HL-60/S4 (cell line): ENCODE measurements around the gene TGFBI.
"Not testable (repeated sequence)": the region's sequence is repeated elsewhere in the genome, so short reads cannot be mapped to it uniquely, and the experiment has no call there.

ENCODE experiments used
- in situ Hi-C: fragments of 300-500 bp; cut with MboI; formaldehyde crosslinking; loops from 2 replicates; pipeline ENCODE4 v1.14.3; 2022; ENCODE audit warnings: low sequenced_read_pairs

TGFBI gene

DNA sequence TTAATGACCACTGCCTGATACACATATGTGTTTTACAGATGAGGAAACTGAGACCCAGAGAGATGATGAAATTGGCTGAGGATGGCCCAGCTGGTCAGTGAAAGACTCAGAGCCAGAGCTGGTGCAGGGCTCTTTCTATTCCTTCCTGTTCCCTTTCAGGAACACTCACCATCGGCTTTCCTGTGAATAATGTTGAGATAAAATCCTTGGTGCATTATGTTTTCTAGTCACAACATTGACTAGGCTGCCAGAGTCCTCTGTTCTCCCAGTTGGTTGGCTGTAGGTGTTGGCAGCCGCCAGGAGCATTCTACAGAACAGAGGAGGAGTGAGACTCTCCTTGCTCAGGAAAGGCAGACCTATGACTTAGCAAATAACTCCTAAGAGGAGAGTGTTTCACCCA lies 14.8 kb downstream of the TGFBI start:
- in situ Hi-C loops = no loop called here

DNA sequence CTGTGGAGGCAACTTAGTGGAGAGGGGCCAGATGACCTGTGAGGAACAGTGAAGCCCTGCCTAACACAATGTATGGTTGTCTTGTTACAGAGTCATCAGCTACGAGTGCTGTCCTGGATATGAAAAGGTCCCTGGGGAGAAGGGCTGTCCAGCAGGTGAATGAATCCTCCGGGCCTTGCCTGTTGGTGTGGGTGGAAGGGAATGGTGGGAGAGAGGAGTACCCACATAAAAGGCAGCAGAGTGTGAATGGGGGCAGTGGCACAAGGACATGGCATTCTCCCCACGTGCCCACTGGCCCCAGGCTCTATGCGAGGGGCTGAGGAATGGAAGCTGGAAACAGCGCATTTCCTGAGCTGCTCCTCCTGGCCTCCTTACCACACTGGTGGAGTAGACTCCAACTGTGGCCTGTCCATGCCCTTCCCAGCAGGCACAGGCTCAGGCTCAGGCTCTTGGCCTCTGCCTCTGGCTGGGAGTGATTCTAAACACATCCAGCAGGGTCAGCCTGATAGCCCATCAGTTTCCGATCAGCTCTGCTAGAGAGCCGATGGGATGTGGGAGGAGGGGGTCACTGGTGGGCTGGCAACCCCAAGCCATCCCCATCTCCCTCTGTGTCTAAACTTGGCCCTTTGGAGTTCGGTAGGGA lies 15.3 kb downstream of the TGFBI start:
- in situ Hi-C loops = no loop called here

DNA sequence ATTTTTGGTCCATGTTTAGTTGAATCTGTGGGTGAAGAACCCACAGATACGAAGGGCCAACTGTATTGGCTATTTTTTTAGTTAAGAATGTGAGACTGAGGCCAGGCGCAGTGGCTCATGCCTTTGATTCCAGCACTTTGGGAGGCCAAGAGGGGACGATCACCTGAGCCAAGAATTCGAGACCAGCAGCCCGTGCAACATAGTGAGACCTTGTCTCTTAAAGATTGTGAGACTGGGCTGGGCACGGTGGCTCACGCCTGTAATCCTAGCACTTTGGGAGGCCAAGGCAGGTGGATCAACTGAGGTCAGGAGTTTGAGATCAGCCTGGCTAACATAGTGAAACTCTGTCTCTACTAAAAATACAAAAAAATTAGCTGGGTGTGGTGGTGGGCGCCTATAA lies 16.2 kb downstream of the TGFBI start:
- in situ Hi-C loops = not testable (repeated sequence)

DNA sequence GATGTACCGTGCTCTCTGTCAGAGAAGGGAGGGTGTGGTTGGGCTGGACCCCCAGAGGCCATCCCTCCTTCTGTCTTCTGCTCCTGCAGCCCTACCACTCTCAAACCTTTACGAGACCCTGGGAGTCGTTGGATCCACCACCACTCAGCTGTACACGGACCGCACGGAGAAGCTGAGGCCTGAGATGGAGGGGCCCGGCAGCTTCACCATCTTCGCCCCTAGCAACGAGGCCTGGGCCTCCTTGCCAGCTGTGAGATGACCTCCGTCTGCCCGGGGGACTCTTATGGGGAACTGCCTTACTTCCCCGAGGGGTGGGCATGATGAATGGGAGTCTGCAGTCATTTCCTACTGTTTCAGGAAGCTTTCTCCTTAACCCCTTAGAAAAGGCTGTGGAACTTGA lies 17.5 kb downstream of the TGFBI start:
- in situ Hi-C loops = no loop called here

DNA sequence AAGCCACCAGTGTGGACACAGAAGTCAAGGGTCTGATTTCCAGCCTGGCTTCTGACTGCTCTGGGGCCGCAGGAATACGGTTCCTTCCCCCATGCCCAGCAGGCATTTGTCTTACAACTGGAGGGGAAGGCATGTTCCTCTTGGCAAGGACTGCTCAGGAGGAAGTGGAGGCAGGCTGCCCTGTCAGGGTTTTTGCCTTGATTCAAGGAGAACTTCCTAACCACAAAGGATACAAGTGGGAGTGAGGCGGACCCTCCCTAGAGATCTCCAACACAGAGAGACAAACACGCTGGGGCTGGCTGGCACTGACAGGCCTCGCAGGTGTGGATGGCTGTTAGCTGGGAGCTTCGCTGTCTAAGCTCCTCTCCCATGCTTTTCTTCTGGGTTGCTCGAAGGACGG lies 19.1 kb downstream of the TGFBI start:
- in situ Hi-C loops = no loop called here

DNA sequence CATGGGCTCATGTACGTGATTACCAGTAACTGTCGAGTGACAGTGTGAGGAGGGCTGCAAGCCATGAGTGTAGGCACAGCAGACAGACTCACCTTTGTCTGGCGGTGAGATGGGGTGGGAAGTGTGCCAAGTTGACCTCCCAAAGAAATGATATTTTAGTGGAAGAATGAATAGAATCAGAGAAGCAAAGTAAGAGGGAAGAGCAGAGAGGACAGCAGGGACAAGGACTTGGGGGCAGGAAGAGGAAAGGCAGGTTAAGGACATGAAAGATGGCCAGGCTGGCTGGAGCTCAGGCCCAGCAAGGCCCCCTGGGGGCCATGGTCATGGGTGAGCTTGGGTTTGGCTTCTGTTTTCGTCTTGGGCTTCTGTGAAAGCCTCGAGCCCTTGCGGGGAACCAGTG lies 20.2 kb downstream of the TGFBI start:
- in situ Hi-C loops = no loop called here

DNA sequence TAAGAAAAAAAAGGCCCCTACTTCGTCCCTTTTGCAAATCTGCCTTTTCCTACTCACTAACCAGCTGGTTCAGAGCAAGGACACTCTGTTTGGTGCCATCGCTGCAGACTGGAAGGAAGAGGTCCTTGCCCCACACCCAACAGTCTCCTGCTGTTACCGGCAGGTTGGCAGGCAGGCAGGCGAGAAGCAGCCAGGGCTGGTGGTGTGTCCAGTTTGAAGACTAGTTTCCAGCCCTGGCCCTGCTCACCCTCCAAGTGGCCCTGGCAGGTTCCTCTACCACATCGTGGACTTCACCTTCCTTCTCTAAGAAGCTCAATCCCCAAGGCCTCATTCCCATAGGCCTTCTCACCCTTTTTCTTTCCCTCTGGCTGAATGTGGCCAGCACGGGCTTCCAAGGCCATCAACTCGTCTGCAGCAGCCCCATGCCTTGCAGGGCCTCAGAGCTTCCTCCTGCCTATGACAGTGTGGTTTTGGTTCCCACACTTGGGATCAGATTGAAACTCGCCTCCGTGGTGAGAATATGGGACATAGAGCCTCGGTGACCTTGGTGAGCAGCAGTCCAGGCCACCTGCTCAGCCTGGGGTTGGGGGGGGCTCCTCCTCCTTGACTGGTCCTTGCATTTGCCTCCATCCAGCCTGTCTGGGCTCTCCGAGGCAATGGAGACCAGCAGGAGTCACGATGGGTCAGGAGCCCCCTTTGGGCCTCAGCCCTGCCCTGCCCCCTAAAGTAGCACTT lies 22.9 kb downstream of the TGFBI start:
- in situ Hi-C loops = no loop called here

DNA sequence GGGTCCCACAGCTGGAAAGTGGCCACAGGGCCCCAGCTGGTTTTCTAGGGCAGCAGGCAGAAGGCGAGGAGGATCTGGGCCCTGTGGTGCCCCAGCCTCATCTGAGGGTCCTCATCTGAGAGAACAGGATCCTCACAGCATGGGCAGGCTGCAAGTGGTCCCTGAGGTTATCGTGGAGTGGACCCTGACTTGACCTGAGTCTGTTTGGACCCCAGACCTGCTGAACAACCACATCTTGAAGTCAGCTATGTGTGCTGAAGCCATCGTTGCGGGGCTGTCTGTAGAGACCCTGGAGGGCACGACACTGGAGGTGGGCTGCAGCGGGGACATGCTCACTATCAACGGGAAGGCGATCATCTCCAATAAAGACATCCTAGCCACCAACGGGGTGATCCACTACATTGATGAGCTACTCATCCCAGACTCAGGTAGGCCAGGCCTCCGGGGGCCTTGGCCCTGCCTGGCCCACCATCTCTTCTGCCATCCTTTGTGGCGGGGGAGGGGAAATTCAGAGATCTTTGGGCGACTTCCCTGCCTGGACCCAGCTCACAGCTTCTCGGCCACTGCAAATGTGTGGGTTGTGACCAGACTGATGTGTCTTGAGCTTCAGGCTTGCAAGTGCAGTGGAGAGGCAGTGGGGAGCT lies 24.0 kb downstream of the TGFBI start:
- in situ Hi-C loops = no loop called here

DNA sequence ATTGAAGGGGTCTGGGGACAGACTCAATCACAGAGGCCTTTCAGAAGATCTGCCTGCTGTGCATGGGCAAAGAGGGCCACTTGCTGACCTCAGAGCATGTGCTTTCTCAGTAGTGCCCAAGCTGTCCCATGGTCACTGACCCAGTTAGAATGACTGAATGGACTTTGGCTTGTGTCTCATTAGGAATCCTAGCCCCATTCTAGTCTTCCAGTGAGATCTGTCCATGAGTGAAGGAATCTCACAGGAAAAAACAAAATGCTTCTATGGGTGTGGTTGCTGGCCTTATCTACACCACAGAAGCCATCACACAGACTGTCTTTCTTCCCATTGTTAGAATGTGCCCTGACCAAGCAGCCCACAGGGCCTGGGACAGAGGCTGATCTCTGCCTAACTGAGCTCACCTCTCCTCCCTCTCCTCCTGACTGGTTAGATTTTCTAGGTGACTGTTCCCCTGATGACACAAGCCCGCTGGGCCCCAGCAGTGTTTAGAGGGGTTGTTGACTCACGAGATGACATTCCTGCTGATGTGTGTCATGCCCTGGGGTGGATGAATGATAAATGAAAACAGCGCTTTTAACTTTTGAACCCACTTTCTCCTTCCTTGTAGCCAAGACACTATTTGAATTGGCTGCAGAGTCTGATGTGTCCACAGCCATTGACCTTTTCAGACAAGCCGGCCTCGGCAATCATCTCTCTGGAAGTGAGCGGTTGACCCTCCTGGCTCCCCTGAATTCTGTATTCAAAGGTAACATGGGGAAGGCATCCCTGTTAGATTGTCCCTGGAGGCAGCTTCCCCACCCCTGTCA lies 24.8 kb downstream of the TGFBI start:
- in situ Hi-C loops = no loop called here

DNA sequence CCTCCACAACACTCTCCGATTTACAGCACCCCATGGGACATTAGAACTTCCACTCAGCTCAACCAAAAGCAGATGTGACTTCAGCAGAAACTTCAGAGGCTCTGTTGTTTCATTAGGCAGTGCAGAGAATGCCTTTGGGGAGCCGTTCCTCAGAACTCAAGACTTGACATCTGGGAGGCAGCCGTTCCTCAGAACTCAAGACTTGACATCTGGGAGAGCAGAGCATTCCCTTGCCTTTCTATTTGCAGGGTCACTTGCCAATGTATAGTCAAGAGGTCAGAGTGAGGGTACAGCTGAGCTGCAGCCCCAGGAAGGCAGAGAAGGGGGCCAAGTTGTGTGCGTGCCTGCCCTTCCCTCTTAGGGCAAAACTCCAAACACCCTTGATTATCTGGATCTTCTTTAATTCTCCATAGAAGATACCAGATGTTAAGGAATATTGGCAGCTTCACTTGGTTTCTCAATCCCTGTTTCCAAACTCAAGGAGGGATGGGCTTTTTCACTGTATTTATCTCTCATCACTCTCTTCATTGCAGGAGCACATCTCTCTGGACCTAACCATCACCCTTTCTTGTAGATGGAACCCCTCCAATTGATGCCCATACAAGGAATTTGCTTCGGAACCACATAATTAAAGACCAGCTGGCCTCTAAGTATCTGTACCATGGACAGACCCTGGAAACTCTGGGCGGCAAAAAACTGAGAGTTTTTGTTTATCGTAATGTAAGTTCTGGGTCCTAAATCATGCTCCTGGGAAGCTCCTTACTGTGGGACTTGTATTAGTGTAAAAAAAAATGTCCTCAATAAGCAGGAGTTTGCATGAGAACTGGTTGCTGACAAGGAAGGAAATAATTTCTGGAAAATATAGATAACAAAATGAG lies 25.6 kb downstream of the TGFBI start:
- in situ Hi-C loops = no loop called here

DNA sequence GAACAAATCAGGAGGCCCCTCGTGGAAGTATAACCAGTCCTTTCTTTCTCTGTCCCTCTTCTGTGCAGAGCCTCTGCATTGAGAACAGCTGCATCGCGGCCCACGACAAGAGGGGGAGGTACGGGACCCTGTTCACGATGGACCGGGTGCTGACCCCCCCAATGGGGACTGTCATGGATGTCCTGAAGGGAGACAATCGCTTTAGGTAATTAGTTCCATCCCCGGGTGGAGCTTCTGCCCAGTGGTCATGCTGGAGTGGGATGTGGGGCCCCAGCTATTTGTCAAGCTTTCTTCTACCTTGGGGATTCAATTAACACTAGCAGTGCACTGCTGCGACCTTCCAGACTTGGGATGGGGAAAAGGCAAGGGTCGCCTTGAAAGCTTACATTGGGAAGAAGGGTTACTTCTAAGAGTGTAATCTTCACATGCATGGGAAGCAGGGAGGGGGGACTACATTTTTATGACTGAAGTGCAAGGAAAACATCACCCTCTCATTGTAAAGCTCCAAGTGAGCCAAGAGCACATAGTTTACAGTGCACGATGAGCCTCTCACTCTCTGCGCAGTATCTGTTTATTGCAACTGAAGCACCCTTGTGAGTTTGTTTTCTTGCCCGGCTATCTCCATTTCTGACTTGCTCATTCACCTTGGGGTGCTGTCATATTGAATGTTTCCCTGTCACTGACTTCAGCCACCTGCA lies 27.0 kb downstream of the TGFBI start:
- in situ Hi-C loops = no loop called here

DNA sequence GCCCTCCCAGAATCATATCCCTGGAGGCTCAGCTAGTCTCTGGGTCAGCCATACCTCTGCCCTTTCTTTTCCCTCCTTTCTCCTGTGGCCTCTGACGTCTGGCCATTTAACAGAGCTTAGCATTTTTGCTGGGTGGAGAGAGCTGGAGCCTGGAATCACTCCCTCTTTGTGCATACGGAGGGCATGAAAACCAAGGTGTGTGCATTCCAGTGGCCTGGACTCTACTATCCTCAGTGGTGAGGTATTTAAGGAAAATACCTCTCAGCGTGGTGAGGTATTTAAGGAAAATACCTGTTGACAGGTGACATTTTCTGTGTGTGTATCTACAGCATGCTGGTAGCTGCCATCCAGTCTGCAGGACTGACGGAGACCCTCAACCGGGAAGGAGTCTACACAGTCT lies 27.5 kb downstream of the TGFBI start:
- in situ Hi-C loops = no loop called here

DNA sequence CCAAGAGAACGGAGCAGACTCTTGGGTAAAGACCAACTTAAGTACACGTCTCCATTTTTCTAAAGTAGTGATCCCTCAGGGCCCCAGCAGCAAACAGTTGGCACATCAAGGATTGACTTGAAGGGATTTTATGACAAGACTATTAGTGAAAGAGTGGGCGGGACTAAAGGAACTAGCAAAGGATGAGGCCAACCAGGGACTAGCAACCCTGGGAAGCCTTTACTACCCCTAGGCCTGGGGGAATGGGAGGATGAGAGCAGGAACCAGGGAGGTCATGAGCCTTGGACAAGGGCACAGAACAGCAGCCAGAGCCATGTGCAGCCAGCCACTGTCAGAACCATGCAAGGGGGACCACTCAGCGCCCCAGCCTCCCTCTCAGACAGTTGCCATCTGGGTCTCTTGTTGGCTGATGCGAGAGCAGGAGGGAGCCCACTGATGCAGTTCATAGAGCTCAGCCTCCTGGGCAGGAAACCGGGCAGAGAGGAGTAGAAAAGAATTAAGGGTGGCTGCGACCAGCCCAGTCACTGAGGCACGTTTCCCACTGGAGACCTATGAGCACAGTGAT lies 28.1 kb downstream of the TGFBI start:
- in situ Hi-C loops = no loop called here

DNA sequence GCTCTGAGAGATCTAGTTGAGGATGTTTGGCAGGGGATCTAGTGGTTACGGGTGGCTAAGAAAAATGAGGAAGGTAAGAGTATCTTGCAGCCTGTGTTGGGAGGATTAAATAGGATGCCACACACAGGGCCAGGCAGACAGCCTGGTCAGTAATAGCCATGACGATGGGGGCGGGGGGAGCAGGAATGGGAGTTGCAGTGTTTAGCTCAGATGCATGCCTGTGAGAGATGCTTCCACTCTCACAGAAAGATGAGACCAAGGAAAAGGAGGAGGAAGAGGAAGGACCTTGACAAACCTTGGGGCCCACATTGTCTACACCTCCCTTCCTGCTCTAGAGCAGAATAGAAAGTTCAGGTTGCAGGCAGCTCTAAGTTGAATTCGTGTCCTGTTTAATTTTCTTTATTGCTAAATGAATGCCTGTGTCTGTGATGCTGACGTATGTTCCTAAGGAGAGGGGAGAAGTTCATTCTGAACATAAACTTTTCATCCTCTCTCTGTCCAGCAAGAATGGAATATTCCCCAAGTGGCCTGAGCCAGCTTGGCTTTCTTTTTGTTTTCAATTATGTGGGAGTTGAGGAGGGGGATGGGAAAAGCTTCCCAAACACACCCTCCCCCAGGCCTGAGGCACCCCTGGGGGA lies 28.7 kb downstream of the TGFBI start:
- in situ Hi-C loops = no loop called here

DNA sequence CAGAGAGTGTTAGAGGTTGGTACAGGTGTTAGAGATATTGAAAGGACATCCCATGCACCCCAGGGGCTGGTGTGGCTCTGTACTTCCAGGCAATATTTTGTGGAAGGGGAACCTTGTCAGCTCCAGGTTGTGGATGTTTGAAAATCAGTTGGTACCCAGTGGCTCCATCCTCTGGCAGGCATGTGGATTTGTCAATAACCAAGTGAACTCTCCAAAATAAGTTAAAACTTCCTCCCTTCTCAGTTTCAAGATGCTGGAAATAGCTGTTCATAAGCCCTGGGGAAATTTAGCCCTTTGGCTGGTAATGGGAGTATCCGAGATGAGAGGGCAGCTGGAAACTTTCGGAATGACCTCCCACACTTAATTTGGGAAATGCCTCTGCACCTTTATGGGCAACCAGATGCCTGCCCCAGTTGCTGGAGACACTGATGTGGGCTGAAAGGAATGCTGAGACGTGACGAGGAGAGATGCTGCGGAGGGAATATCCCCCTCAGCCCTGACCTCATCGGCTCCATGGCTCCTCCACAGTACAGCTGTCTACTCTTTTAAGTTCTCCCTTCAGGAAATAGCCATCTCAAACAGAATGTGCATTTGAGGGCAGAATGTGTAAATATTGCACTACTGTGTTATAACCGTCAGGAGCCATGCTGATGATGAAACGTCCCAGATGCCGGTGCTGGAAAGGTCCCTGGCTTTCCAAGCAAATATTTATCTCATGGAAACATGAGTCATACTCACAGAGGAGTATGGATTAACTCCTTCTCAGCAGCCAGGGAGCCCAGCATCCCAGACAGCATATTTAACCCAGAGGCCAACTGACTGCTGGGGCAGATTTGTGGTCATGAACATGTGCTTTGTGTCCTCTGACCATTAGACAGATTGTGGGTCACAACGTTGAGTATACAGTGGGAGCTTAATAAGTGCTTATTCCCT lies 29.5 kb downstream of the TGFBI start:
- in situ Hi-C loops = no loop called here

DNA sequence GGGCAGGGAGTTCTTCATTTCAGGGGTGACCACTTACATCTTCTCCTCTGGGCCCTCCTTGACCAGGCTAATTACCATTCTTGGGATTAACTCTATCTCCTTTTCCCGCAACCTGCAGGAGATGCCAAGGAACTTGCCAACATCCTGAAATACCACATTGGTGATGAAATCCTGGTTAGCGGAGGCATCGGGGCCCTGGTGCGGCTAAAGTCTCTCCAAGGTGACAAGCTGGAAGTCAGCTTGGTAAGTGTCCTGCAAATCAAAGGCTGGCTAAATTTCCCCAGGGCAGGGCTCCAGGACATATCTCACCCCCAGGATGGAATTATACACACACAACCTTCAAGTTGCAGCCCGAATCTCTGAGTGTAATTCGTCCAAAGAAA lies 30.2 kb downstream of the TGFBI start:
- in situ Hi-C loops = no loop called here

DNA sequence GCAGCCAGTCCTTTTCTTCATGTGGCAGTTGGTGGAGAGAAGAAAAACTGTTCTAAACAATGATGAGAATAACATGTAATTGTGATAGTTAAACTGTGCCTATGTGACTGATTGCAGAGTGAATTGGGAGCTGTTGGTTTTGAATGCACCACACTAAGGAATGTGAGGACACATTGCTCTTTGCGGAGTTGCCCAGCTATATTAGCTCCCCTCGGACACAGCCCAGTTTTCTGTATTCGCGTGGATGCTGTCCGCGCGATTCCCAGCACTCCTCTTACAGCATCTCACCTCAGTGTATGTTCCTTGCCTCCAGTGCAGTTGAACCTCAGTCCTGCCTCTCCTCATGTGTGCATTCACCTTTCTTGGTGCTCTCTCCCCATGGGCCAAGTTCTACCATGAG lies 32.2 kb downstream of the TGFBI start:
- in situ Hi-C loops = no loop called here
